GM20431 (cell line): ENCODE results near the gene CBX2.

Experiments
- in situ Hi-C: fragments of 300-500 bp; cut with MseI, MboI; formaldehyde crosslinking; loops from one replicate; pipeline ENCODE4 v1.15.0; 2020; ENCODE audit warnings: low sequenced_read_pairs; ENCODE audit not compliant: unreplicated experiment

The CBX2 gene

DNA sequence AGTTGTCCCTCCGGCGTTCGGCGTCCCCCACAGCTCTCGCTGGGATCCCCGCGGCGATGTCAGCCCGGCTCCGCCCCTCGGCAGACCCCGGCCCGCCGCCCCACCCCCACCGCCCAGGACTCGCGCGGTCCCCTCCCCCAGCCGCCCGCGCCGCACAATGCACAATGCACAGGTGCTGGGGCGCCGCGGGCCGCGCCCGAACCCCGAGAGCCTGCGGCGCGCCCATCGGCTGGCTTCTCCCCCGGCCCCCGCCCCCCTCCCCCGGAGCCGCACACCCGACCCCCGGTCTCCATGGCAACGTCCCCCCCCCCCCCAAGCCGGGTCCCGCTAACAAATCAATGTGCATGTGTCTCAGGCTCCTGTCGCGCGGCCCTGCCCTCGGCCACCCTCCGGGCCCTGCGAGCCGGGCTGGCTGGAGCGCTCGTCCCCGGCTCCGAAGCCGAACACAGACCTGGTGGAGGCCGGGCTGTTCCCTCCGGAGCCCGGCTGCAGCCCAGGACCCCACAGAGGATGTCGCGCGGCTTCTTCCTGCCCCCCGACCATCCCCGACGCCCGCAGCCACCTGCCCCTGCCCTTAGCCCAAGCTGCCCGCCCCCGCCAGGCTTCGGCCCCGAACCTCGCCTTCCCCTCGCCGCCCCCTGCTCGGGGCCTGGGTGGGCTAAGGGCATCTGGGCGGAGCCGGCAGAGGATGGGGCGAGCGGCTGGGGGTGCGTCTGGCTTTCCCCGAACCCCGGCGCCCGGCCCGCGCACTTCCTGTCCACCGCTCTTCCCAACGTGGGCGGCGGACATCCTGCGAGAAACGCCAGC, 19.7 kb downstream of the CBX2 start:
- in situ Hi-C loops = loop anchor here (25.0 kb wide), 1 partner anchor 190 kb away; no protein-coding TSS in a partner anchor

DNA sequence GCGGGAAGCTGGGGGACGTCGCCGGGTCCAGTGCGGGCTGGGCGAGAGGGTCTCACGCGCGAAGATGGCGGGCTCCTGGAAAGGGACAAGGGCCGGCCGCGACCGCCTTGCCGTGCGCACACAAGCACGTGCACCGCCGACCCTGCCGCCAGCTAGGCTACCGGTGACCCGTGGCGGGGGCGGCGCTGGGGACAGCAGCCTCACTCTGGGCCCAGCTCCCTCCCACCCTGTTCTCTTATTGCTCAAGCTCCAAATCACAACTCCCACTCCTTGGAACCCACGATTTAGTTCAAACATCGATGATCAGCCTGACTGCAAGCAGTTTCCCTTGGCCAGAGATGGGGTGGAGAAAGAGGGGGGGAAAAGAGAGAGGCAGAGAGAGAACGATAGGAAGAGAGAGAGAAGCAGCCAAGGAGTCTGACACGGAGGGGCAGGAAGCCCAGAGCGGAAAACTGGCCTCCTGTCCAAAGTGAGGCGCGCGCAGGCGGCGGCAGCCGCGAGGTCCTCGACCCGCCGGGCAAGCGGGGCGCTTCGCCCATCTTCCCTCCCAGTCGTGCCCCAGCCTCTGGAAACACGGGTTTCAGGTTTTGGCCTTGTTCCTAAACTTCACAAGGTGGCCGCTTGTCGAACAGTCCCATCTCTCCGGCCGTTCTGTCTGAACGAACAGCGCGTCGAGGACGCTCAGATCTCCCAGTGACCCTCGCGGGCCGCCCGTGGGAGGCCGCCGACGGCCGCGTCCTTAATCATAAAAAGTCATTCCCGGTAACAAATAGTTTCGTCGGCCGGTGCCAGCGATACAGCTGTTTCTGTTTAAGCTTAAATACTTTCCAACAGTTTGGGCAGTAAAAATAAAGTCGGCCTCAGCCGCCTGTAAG, 20.6 kb downstream of the CBX2 start:
- in situ Hi-C loops = loop anchor here (25.0 kb wide), 1 partner anchor 189 kb away; no protein-coding TSS in a partner anchor

GRCh38 chr17:79799174-79799537, 21.2 kb downstream of the CBX2 start:
- in situ Hi-C loops = loop anchor here (25.0 kb wide), 1 partner anchor 188 kb away; no protein-coding TSS in a partner anchor

DNA sequence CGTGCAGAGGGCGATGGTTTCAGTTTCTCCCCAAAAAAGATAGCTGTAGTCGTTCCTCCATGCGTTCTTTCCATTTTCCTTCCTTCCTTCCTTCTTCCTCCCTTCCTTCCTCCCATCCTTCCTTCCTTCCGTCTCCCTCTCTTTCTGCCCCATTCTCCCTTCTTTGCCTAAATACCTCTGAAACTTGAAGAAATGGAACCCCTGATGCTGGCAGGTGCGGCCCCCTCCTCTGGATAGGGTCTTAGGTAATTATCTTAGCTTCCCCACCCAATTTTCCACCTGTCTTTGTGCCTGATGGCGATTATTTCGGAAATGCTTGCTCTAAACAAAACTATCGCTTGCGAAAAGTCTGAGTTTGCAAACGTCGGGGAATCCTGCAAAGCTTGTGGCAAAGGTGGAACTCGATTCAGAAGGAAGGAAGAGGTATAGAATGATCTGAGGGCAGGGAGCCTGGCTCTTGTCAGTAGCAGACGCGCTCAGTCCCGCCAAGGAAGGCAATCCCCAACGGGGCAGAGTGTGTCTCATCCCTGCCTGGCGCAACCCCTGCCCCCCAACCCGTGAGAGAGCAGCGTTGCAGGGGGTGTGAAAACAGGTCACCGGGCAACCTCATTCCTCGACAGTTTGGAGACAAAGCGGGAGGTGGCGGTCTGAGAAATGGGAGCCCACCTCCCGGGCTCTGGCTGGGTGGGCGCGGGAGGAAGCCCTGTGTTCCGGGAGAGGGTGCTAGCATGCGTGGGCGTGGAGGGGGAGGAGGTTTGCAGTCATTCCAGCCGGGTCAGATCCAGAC, 21.8 kb downstream of the CBX2 start:
- in situ Hi-C loops = loop anchor here (25.0 kb wide), 1 partner anchor 188 kb away; no protein-coding TSS in a partner anchor

DNA sequence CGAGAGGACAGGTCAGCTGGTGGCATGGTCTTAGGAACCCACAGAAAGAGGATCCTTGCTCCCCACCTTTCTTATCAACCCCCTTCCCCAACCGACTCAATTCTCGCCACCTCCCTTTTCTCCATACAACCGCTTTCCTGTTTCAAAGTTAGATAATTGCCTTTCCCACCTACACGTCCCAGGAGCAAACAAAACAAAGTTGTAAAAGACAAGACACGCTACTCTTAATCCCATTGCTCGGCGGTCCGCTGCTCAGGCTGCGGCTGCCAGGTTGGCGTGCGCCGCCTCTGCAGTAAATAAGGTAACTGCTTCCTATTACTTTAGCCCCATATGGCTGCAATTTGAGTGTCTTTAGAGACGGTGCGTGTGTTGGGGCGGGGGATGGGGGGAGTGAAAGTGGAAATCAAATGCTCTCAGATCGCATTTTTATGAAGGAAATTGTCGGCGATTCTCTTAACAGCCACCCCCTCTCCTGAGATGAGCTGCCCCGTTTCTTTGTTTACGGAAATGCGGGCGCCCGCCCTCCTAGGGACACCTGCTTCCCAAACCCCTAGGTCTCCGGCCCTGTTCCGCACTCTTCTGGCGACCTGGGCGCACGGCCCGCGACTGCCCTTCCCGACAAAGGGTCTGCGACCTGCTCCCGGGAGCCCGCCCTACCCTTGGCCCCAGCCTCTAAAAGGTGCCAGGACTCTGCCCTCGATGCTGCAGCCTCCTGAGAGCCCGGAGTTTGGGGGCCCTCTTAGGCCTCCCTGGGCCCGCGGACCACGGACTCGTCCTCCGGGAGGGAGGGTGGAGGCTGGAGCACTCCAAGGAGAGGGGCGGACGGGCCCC, 22.6 kb downstream of the CBX2 start:
- in situ Hi-C loops = no loop called here

DNA sequence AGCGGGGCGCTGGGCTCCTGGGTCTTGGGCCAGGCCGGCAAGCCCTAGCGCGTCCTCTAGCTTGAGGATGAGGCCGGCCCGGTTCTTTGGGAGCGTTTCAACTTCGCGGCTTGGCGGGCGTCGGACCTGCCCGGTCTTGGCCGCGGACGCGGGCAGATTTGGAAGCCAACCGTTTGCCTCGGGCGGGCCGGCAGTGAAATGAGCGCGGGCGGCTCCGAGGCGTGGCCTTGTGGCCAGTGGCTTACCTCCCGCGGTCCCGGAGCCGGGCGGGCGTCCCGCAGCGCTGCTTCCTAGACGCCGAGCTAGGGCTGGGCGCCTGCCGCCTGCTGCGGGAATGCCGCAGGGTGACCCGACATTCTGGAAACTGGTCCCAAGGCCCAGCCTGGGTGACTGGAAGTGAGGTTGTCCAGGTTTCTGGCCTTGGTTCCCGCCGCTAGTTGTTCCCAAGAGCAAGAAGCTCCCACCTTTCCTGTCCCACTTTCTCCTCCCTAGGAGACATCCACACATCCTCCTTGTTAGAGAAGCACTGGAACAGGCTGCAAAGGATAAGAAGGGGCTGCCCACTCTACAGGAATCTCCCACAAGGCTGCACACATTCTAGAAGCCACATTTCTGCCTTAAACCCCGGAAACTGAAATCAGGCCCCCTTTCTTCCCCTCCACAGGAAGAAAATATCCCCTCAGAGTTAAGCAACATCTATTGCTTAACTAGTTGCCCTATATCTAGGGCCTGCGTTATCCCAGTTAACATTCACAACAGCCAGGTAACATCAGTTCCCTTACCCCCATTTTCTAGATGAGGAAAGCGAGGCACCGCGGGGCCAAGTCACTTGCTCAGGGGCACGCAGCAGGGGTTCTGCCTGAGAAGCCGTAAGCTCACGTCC, 23.4 kb downstream of the CBX2 start:
- in situ Hi-C loops = no loop called here

DNA sequence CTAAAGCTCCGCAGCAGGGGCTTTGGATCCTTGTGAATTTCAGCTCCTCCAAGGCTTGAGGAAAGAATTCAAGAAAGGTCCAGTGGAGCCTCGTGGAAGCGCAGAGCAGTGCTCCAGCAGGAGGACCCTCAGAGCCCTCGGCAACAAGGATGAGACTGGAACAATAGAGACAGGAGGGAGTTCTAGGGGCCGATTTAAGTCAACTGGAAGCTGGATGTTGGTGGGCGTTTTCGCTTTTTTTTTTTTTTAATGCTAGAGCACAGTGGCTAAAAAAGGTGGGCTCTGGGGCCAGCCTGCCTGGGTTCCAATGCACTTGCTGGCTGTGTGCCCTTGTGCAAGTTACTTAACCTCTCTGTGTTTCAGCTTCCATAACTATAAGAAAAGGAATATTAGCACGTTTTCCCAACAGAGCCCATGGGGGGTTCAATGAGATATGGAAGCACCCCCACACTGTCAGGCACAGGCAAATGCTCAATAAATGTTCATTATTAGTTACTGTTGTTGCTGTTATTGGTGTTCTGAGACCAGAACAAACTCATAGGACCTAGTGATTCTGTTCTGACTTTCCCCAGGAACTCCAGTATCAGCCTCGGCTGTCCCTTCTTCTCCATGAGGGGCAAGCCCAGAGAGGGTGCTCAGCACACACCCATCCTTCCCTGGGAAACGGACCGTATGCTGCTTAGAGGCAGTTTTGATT, 24.2 kb downstream of the CBX2 start:
- in situ Hi-C loops = no loop called here

GRCh38 chr17:79802736-79803420, 24.9 kb downstream of the CBX2 start:
- in situ Hi-C loops = no loop called here

GRCh38 chr17:79803421-79803996, 25.6 kb downstream of the CBX2 start:
- in situ Hi-C loops = no loop called here

DNA sequence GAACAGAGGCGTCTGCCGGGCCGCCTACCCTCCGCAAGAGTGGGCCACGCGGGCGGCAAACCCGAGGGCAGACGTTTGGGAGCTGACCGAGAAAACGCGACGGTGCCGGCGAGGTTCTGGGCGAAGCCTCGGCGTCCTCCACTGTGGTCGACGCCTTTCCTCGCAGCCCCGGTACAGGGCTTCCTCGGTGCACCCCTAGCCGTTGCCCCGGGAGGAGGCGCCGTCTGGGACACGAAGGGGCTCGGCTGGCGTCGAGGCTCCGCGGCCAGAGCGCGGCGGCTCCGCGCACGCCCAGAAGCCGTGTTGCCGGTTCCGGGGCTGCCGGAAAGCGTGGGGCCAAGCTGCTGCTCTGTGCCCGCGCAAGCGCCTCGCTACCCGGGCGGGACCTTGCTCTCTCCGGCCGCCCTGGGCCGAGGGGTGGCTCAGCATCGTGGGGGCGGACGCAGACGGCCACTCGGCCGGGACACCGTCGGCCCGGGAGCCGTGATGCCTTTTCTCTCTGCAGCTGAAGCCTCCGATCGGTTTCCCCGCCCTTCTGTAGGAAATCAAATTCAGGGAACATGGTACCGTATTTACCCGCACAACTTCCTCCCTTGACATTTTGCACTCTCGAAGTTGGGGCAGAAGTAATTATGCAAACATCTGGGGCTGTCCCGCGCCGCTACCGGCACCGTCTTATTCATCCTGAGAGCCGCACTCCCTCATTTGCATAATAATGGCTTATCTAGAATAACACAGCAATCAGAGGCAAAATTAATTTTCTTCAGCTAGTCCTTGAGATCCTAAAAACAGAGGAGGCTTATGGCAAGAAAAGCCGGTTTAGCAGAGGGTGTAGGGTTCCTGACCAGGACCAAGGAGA, 26.3 kb downstream of the CBX2 start:
- in situ Hi-C loops = no loop called here

DNA sequence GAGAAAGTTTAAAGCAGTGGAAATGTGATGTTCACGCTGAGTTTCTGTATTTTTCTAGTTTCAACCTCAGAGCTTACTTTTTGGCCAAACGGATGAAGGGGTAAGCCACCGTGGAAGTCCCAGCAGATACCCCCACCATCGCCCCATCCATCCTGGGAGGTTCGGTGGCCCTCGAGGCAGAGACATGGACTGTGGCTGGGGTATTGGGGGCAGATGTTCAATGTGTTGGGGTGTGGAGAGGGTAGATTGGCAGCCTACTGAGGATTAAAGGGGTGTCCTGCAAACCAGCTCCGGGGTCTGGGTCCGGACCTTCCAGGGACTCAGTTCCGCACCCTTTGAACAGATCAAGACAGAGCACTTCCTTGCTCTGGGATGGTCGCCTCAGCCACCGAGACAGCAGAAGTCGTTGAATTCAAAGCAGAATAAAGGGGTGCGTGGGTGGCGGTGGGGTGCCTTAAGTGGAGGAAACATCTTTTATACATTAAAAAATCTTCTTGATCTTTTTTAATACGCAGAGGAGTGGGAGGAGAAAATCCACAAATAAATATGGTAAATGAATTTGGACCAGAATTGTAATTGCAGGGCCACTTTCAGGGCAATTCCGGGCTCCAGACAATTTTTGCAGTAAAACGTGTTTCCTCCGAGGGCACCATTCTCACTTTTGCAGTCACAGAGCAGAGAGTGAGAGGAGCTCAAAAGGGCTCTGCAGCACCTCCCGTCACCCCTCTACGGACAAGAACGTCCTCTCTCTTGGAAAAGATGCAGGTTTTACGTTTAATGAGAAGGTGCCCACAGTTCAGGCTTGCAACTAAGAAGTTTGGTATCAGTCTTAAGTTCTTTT, 27.1 kb downstream of the CBX2 start:
- in situ Hi-C loops = no loop called here

DNA sequence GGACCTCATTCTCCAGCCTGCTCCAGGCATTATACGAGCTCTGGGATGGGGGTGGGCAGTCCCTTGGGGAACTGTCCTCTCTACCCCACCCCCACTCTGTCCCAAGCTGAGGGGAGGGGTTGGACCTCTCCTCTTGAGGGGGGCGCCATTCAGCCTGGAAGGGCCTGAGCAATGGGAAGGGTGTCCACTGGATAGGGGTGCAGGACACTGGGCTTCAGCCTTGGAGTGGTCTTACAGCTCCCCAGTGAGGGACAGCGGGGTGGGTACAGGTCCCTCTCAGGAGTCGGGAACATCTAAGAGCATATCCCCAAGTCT, 28.5 kb downstream of the CBX2 start:
- in situ Hi-C loops = no loop called here

DNA sequence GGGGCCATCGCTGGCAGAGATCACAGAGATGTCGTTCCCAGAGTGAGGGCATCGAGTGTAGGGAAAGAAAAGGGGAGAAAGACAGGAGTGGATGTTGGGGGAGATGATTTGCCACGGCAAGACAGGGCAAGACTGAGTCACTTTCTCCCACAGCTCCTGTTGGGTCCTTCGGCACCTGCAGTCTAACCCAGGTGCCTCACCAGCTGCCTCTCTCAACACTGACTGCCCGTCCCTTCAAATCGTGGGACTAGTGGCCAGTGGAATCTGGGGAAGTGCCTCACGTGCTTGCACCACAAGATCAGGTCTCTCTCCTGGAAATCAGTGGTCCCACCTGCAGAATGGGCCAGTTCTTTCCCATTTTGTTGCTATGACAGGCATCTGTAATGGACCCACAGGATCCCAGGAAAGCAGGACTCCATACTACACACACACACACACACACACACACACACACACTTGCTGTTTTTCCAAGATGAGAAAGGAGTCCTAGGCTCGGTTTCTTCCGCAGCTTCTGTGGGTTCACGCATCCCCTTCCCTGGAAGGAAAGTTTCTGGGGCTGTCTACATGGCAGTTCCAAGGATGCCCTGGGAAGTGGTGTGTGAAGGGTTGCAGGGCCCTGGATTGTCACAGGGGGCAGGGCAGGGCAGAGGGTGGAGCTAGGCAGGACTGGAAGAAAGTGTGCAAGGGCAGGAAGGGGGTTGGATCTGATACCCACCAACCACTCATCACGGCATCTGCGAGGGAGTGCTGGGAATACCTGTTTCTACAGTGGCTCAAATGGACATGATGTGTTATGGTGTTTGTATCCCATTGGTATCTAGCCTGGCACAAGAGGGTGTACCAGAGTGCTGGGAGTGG, 29.1 kb downstream of the CBX2 start:
- in situ Hi-C loops = no loop called here

DNA sequence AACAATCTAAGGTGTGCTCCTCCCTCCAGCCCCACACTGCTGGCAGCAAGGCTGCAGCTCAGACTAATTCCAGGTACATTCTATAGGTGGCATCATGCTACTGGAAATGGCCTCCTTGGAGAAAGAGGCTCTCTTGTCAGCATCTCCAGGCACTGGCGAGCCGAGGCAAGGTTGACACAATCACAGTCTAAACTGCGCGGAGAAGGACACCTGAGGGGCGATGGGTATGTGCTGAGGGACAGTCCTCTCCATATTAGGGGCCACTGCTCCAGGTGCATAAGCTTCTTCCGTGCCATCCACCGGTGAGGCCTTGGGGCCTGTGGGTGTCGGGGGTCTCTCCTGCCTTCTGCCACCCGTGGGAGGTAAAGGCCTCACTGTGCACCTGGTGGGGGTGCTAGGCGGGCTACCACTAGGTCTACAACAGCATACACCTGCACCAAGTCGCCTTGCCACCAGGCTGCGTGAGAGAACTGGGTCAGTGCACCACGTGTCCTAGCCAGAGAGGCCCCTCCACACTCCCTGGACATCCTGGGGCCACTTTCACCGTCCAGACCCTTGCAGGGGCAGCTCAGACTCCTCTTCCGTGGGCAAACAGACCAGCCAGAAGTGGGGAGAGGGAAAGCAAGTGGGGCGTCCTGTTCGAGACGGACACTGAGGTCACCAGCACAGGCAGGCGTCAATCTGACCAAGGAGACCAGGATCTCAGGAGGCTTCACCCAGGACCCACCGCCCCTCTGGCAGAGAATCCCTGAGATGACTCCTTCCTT, 31.0 kb downstream of the CBX2 start:
- in situ Hi-C loops = no loop called here
